Endodermal cell (in vitro differentiated cells): ENCODE data around the gene THRA. TPM values are rescaled to one million over a fixed set of nuclear protein-coding genes. Genes with fewer than 3 reads are reported as not detected.
A peak's percentile ranks its signal among the peaks of the same experiment; 100 is the strongest.

Experiments used
- DNase-seq: peaks from one replicate; pipeline ENCODE4 v3.0.0-alpha.2; 2017
- H3K27ac ChIP-seq: 2 replicates; pipeline ENCODE4 v1.5.1; 2013; ENCODE audit warnings: mild to moderate bottlenecking, low read depth, low read length, moderate library complexity
- H3K27me3 ChIP-seq: 2 replicates; pipeline ENCODE4 v1.6.1; 2013; ENCODE audit warnings: mild to moderate bottlenecking, low read length, moderate library complexity; ENCODE audit not compliant: insufficient read depth, control insufficient read depth, poor library complexity, severe bottlenecking
- H3K36me3 ChIP-seq: 2 replicates; pipeline ENCODE4 v1.7.0; 2013; ENCODE audit warnings: mild to moderate bottlenecking, low read length, moderate library complexity; ENCODE audit not compliant: control insufficient read depth, insufficient read depth
- H3K4me1 ChIP-seq: one replicate; pipeline ENCODE4 v1.7.0; 2013; ENCODE audit warnings: low read length; ENCODE audit not compliant: control insufficient read depth, insufficient read depth
- H3K4me3 ChIP-seq: 2 replicates; pipeline ENCODE4 v1.5.1; 2013; ENCODE audit warnings: mild to moderate bottlenecking, low read length, moderate library complexity
- H3K9ac ChIP-seq: 2 replicates; pipeline ENCODE4 v1.6.1; 2013; ENCODE audit warnings: mild to moderate bottlenecking, low read length, moderate library complexity; ENCODE audit not compliant: poor library complexity, severe bottlenecking; ENCODE audit errors: extremely low read depth
- H3K9me3 ChIP-seq: 2 replicates; pipeline ENCODE4 v1.6.1; 2013; ENCODE audit warnings: mild to moderate bottlenecking, low read length, moderate library complexity; ENCODE audit not compliant: control insufficient read depth
- H3K27ac Mint-ChIP-seq: 2 replicates; pipeline ENCODE4 v1.8.0; 2020; ENCODE audit warnings: mixed read lengths
- H3K27me3 Mint-ChIP-seq: 2 replicates; pipeline ENCODE4 v1.8.0; 2021; ENCODE audit warnings: mild to moderate bottlenecking, mixed read lengths; ENCODE audit not compliant: insufficient read depth
- H3K36me3 Mint-ChIP-seq: 2 replicates; pipeline ENCODE4 v1.8.0; 2020; ENCODE audit warnings: low read depth, mixed read lengths
- H3K4me1 Mint-ChIP-seq: 2 replicates; pipeline ENCODE4 v1.8.0; 2020; ENCODE audit warnings: mixed read lengths
- H3K4me3 Mint-ChIP-seq: 2 replicates; pipeline ENCODE4 v1.8.0; 2020; ENCODE audit warnings: mild to moderate bottlenecking, moderate library complexity, mixed read lengths
- H3K9me3 Mint-ChIP-seq: 2 replicates; pipeline ENCODE4 v1.8.0; 2020; ENCODE audit warnings: mild to moderate bottlenecking, mixed read lengths
- CTCF ChIP-seq: fragments of 200-600 bp; sonication (generic); conservative IDR thresholded peaks from 2 replicates; pipeline ENCODE4 v1.5.0; 2021; ENCODE audit warnings: antibody characterized with exemption, mild to moderate bottlenecking
- WGBS, 2 experiments: methylation state at CpG; one replicate each; pipeline versions ENCODE4 v1.1.5 to v1.1.7; 2013; ENCODE audit warnings: missing lambda C conversion rate in 2 of 2, mixed read lengths in 1 of 2; ENCODE audit not compliant: insufficient coverage in 1 of 2, insufficient read length in 1 of 2; 5-methylcytosine and 5-hydroxymethylcytosine counted together
- total RNA-seq, 2 donors: library from RNA; stranded (reverse); fragmentation: NEBNext Ultra II Directional in 1 of 2; extraction: Animal tissue kit (Norgen Biotek cat#: 25700) in 1 of 2; gene quantifications; 2 replicates in 1 of 2; 3 replicates in 1 of 2; pipeline ENCODE4 v1.2.1, GENCODE V29; 2021

The THRA gene
- total RNA-seq, 2 donors from 2014 or later: 12.7 to 14.4 TPM

- Mint-ChIP-seq H3K27ac (peak overlapping the region; percentile 95), H3K4me1 (peaks cover 51% of the 10 kb centered on the region), H3K4me3 (peak overlapping the region; percentile 53), H3K9me3 (peaks cover 10% of the 10 kb centered on the region), H3K27me3 (peaks cover 67% of the 10 kb centered on the region), H3K36me3 (peaks cover 6% of the 10 kb centered on the region)
- Histone ChIP-seq H3K4me3 (peak overlapping the region; percentile 79), H3K9ac (no peak overlapping the region), H3K27me3 (peaks cover 16% of the 10 kb centered on the region), H3K9me3 (no peaks in the 10 kb centered on the region), H3K4me1 (peaks cover 5% of the 10 kb centered on the region), H3K27ac (no peak overlapping the region), H3K36me3 (no peaks in the 10 kb centered on the region)
- 2 to 3% methylated on average over 10 to 24 of the region's 25 CpGs for WGBS, 2 experiments
- peak; percentile 100 for DNase-seq
- TF ChIP-seq CTCF: no peak
Measured at GRCh38 chr17:40100669-40101366, 38.1 kb downstream of the THRA start.

- Mint-ChIP-seq H3K27me3 (peaks cover 75% of the 10 kb centered on the region), H3K4me1 (peaks cover 55% of the 10 kb centered on the region), H3K36me3 (peaks cover 6% of the 10 kb centered on the region), H3K4me3 (peak overlapping the region; percentile 53), H3K27ac (peak overlapping the region; percentile 95), H3K9me3 (peaks cover 10% of the 10 kb centered on the region)
- TF ChIP-seq CTCF: no peak
- Histone ChIP-seq H3K4me3 (peak overlapping the region; percentile 79), H3K27me3 (peaks cover 24% of the 10 kb centered on the region), H3K27ac (no peak overlapping the region), H3K9ac (no peak overlapping the region), H3K4me1 (peaks cover 5% of the 10 kb centered on the region), H3K9me3 (no peaks in the 10 kb centered on the region), H3K36me3 (no peaks in the 10 kb centered on the region)
- WGBS, 2 experiments: 83 to 89% methylated on average over 8 to 16 of the region's 16 CpGs
- no peak for DNase-seq
Measured at GRCh38 chr17:40101367-40102210, 38.8 kb downstream of the THRA start.

GRCh38 chr17:40103071-40103661 lies 40.4 kb downstream of the THRA start:
- Histone ChIP-seq H3K9me3 (no peaks in the 10 kb centered on the region), H3K27ac (no peak overlapping the region), H3K36me3 (no peaks in the 10 kb centered on the region), H3K9ac (no peak overlapping the region), H3K27me3 (peaks cover 40% of the 10 kb centered on the region), H3K4me1 (peaks cover 11% of the 10 kb centered on the region), H3K4me3 (no peak overlapping the region)
- peaks cover 89% of the 10 kb centered on the region for H3K27me3 Mint-ChIP-seq
- H3K9me3 Mint-ChIP-seq: peaks cover 10% of the 10 kb centered on the region
- TF ChIP-seq CTCF: no peak
- peaks cover 67% of the 10 kb centered on the region for H3K4me1 Mint-ChIP-seq
- peak; percentile 76 for DNase-seq
- H3K27ac Mint-ChIP-seq: no peak overlapping the region
- H3K36me3 Mint-ChIP-seq: peaks cover 6% of the 10 kb centered on the region
- WGBS, 2 experiments: 74% methylated on average over 3 of the region's 3 CpGs; no CpG with 5 or more reads in 1 of the 2 experiments
- no peak overlapping the region for H3K4me3 Mint-ChIP-seq
